Psoas muscle (tissue), 8 donors: Measurements from ENCODE around the gene NRBF2. TPM values are rescaled to one million over a fixed set of nuclear protein-coding genes. Genes with fewer than 3 reads are reported as not detected.

Source experiments
- ATAC-seq, 4 donors: fragments of 200-7000 bp; cut with Tn5 transposase; one replicate each; pipeline ENCODE4 v1.9.1; 2020; ENCODE audit warnings: moderate library complexity in 3 of 4, mild to moderate bottlenecking in 2 of 4
- DNase-seq, 2 donors: peaks; one replicate each; pipeline ENCODE4 v3.0.0-alpha.2; 2020
- H3K27ac ChIP-seq: fragments of 200-600 bp; one replicate; pipeline ENCODE4 v1.8.0; 2022
- H3K27me3 ChIP-seq, 3 donors: fragments of 200-600 bp in 1 of 3; one replicate each; pipeline versions ENCODE4 v1.6.1 to v1.8.0; 2013 to 2022; ENCODE audit warnings: low read length in 2 of 3, mild to moderate bottlenecking in 2 of 3, moderate library complexity in 1 of 3; ENCODE audit not compliant: insufficient read depth in 3 of 3
- H3K36me3 ChIP-seq, 2 donors: fragments of 200-600 bp in 1 of 2; one replicate each; pipeline versions ENCODE4 v1.6.1 to v1.8.0; 2013 to 2022; ENCODE audit warnings: low read depth in 1 of 2, mild to moderate bottlenecking in 1 of 2, moderate library complexity in 1 of 2; ENCODE audit not compliant: insufficient read depth in 1 of 2
- H3K4me1 ChIP-seq: fragments of 200-600 bp; one replicate; pipeline ENCODE4 v1.8.0; 2022
- H3K4me3 ChIP-seq: fragments of 200-600 bp; one replicate; pipeline ENCODE4 v1.8.0; 2022; ENCODE audit warnings: mild to moderate bottlenecking
- H3K9me3 ChIP-seq: fragments of 200-600 bp; one replicate; pipeline ENCODE4 v1.8.0; 2022
- WGBS, 3 donors: extraction: QIAGEN DNeasy Blood & Tissue Kit; methylation state at CpG; one replicate each; pipeline versions ENCODE4 v1.1.6 to v1.1.7; 2013; 5-methylcytosine and 5-hydroxymethylcytosine counted together
- intact Hi-C, 2 donors: fragments of 100-400 bp; cut with DNase I; formaldehyde crosslinking; loops; one replicate each; pipeline versions ENCODE4 v1.11.0 to v1.14.2; 2022
- polyA plus RNA-seq, 3 donors: library from polyadenylated mRNA; stranded (reverse); fragments of 200-250 nt; gene quantifications; one replicate each; pipeline ENCODE4 v1.2.3, GENCODE V29; 2013
- total RNA-seq, 4 donors: library from RNA; stranded (reverse); fragmentation: NEBNext Ultra II Directional in 2 of 4; extraction: Animal tissue kit (Norgen Biotek cat#: 25700) in 2 of 4; gene quantifications; one replicate each; pipeline versions ENCODE4 v1.2.1 to v1.2.4, GENCODE V29; 2021 to 2023
- TF ChIP-seq, protein P1 (sequence below): fragments of 200-600 bp; IDR thresholded peaks from one replicate; pipeline ENCODE4 v1.8.0; 2022; ENCODE audit warnings: antibody characterized with exemption
- donor health status: healthy with polysubstance abuse.
- donor health status: DM: no; HTN: no; CAD: no; lungs with moderate emphysema.
- donor health status: Bipolar disorder and iron deficiency.
- donor health status: healthy.
- donor health status: DM: yes; HTN: yes; CAD: no.
- donor health status: DM: no; HTN: no; CAD: no.
- donor health status: DM: no; HTN: no; CAD: no.
- donor health status: DM: yes; HTN: yes; CAD: no.

NRBF2 gene
- total and polyA plus RNA-seq, 7 donors: 17.3 to 85.3 (median 23.4) TPM

DNA sequence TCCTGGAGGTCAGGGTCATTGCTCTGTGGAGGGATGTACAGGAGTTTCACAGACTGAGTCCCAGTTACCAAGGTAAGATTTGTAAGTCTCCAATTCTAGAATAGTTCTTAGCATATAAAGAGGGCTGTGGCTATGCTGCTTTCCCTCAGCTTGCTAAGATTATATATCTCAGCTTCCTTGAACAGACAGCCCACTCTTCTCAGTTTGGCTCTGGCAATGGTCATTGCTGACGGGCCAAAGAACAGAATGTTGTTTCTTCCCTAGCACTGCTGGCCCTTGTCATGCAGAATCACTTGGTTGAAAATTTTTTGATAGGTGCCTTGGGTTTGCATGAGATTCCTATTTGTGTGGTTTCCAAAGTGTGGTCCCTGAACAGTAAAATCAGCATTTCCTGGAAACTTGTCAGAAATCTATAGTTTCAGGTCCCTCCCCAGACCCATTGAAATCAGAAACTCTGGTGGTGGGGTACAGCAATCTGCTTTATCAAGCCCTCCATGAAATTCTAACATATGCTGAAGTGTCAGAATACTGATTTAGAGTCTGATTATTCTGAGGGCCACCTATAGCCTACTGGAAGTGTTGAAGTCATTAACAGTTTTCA, 38.2 kb downstream of the NRBF2 start:
- intact Hi-C loops: no loop called here
- H3K27me3 ChIP-seq: no peaks in the 10 kb centered on the region
- no peaks in the 10 kb centered on the region for H3K9me3 ChIP-seq
- no peak overlapping the region for H3K4me3 ChIP-seq
- DNase-seq (no peak), ATAC-seq (no peak)
- TF ChIP-seq, protein P1, sequence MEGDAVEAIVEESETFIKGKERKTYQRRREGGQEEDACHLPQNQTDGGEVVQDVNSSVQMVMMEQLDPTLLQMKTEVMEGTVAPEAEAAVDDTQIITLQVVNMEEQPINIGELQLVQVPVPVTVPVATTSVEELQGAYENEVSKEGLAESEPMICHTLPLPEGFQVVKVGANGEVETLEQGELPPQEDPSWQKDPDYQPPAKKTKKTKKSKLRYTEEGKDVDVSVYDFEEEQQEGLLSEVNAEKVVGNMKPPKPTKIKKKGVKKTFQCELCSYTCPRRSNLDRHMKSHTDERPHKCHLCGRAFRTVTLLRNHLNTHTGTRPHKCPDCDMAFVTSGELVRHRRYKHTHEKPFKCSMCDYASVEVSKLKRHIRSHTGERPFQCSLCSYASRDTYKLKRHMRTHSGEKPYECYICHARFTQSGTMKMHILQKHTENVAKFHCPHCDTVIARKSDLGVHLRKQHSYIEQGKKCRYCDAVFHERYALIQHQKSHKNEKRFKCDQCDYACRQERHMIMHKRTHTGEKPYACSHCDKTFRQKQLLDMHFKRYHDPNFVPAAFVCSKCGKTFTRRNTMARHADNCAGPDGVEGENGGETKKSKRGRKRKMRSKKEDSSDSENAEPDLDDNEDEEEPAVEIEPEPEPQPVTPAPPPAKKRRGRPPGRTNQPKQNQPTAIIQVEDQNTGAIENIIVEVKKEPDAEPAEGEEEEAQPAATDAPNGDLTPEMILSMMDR: no peak
- peaks cover 7 to 88% of the 10 kb centered on the region in 2 donors for H3K36me3 ChIP-seq
- no peak overlapping the region for H3K27ac ChIP-seq
- 55 to 97% (median 77%) methylated on average over 1 of the region's 1 CpG for WGBS, 3 donors
- peaks cover 12% of the 10 kb centered on the region for H3K4me1 ChIP-seq

DNA sequence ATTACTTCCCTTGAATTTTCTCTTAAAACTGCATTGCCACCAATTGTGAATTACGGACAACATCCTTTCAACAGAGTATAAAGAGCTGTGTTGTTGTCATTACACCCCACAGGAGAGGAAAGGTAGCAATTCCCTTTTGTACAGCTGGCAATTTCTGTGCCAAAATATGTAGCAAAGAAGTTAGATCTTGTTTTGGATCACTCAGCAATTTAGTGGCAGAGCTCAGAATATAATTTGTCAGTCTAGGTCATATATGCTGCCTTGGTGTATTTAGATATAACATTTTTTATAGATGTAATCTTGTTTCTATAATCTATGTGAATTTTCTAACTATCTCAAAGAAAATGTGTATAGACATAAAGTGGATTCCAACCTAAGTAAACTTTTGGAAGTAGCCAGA, 38.8 kb downstream of the NRBF2 start:
- no peaks in the 10 kb centered on the region for H3K9me3 ChIP-seq
- H3K27me3 ChIP-seq: no peaks in the 10 kb centered on the region
- H3K4me1 ChIP-seq: peaks cover 12% of the 10 kb centered on the region
- ATAC-seq: no peak
- intact Hi-C loops: no loop called here
- no peak overlapping the region for H3K27ac ChIP-seq
- no peak overlapping the region for H3K4me3 ChIP-seq
- peaks cover 7 to 92% of the 10 kb centered on the region in 2 donors for H3K36me3 ChIP-seq
- no peak for DNase-seq
- 81 to 85% (median 83%) methylated on average over 1 of the region's 1 CpG for WGBS, 3 donors
- TF ChIP-seq, protein P1: no peak

DNA sequence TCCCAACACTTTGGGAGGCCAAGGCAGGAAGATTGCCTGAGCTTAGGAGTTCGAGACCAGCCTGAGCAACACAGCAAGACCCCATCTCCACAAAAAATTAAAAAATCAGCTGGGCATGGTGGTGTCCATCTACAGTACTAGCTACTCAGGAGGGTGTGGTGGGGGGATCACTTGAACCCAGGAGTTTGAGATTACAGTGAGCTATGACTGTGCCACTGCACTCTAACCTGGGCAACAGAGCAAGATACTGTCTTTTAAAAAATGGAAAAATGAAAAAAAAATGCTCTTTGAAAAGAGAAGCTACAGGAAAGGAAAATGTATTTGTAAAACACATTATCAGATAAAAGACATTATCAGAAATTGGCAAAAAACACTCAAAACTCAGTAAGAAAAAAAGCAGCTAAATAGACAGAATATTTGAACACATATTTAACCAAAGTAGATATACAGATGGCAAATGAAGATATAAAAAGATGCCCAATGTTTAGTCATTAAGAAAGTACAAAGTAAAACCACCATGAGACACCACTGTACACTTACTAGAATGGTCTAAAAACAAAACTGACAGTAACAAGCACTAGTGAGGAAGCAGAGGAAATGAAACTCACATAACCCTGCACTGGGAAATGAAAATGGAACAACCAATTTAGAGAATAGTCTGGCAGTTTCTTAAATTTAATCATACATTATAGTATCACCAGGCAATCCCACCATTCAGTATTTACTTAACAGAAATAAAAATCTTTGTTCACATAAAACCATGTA, 40.5 kb downstream of the NRBF2 start:
- peaks cover 3 to 92% of the 10 kb centered on the region in 2 donors for H3K36me3 ChIP-seq
- intact Hi-C loops: no loop called here
- 98 to 100% (median 100%) methylated on average over 1 of the region's 1 CpG for WGBS, 3 donors
- H3K4me1 ChIP-seq: no peaks in the 10 kb centered on the region
- H3K4me3 ChIP-seq: no peak overlapping the region
- DNase-seq (no peak), ATAC-seq (no peak)
- H3K9me3 ChIP-seq: no peaks in the 10 kb centered on the region
- TF ChIP-seq, protein P1: no peak
- H3K27ac ChIP-seq: no peak overlapping the region
- H3K27me3 ChIP-seq: no peaks in the 10 kb centered on the region

DNA sequence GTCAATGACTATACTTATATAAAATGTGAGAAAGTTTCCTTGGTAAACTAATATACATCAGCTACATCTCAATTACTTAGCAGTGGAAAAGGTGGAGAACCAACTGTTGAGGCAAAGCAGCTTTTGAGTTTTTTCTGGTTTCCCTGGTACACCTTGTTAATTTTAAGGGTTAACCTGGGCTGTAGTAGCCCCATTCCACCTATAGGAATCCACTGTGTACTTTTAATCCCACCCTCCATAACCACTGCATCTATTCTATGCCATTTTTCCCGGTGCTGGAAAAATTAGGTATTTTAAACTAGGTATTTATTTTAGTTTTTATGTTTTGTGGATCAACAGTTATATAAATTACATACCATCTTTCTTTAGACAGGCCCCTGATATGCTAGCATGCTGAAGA, 42.4 kb downstream of the NRBF2 start:
- ATAC-seq (no peak), DNase-seq (no peak)
- Histone ChIP-seq H3K36me3 (peaks cover 0 to 95% of the 10 kb centered on the region in 2 donors), H3K4me3 (no peak overlapping the region), H3K9me3 (no peaks in the 10 kb centered on the region), H3K27me3 (no peaks in the 10 kb centered on the region), H3K27ac (no peak overlapping the region), H3K4me1 (no peaks in the 10 kb centered on the region)
- TF ChIP-seq, protein P1: no peak
- intact Hi-C loops: no loop called here
- 88 to 94% (median 90%) methylated on average over 1 of the region's 1 CpG for WGBS, 3 donors
